Natural killer cell (primary cell): ENCODE measurements around the gene KRT3. TPM values are rescaled to one million over a fixed set of nuclear protein-coding genes. Genes with fewer than 3 reads are reported as not detected.

Source experiments
- ATAC-seq, 3 donors: fragments of 150-1000 bp in 2 of 3; fragments of 200-7000 bp in 1 of 3; cut with Tn5 transposase; 1 replicate in 1 of 3; 2 replicates in 2 of 3; pipeline ENCODE4 v1.10.0; 2021; ENCODE audit warnings: mild to moderate bottlenecking in 2 of 3, moderate library complexity in 2 of 3
- DNase-seq, 2 donors: peaks; one replicate each; pipeline versions ENCODE4 v3.0.0 to v3.0.0-alpha.2; 2013 to 2021; ENCODE audit warnings: mixed read lengths in 1 of 2
- H3K27ac ChIP-seq: one replicate; pipeline ENCODE4 v1.5.1; 2013; ENCODE audit warnings: mild to moderate bottlenecking, low read length
- H3K27me3 ChIP-seq: one replicate; pipeline ENCODE4 v1.6.1; 2013; ENCODE audit warnings: low read length; ENCODE audit not compliant: control insufficient read depth, insufficient read depth
- H3K36me3 ChIP-seq: one replicate; pipeline ENCODE4 v1.6.1; 2013; ENCODE audit warnings: low read length; ENCODE audit not compliant: control insufficient read depth, insufficient read depth
- H3K4me1 ChIP-seq: one replicate; pipeline ENCODE4 v1.6.1; 2013; ENCODE audit warnings: low read length; ENCODE audit not compliant: control insufficient read depth, insufficient read depth
- H3K4me3 ChIP-seq: one replicate; pipeline ENCODE4 v1.5.1; 2013; ENCODE audit warnings: low read length
- H3K9me3 ChIP-seq: one replicate; pipeline ENCODE4 v1.6.1; 2013; ENCODE audit warnings: low read length; ENCODE audit not compliant: control insufficient read depth, insufficient read depth
- H3K27ac Mint-ChIP-seq, 2 donors: one replicate each; pipeline ENCODE4 v1.8.0; 2022; ENCODE audit warnings: mild to moderate bottlenecking in 2 of 2, mixed read lengths in 2 of 2, moderate library complexity in 1 of 2
- H3K27me3 Mint-ChIP-seq, 2 donors: one replicate each; pipeline ENCODE4 v1.8.0; 2022; ENCODE audit warnings: low read depth in 2 of 2, mixed read lengths in 2 of 2
- H3K36me3 Mint-ChIP-seq: one replicate; pipeline ENCODE4 v1.8.0; 2022; ENCODE audit warnings: mixed read lengths
- H3K4me1 Mint-ChIP-seq, 2 donors: one replicate each; pipeline ENCODE4 v1.8.0; 2022; ENCODE audit warnings: mixed read lengths in 2 of 2
- H3K4me3 Mint-ChIP-seq: one replicate; pipeline ENCODE4 v1.8.0; 2022; ENCODE audit warnings: mild to moderate bottlenecking, moderate library complexity, mixed read lengths
- H3K9me3 Mint-ChIP-seq, 2 donors: one replicate each; pipeline ENCODE4 v1.8.0; 2022; ENCODE audit warnings: mixed read lengths in 2 of 2
- CTCF ChIP-seq: fragments of 200-600 bp; IDR thresholded peaks from one replicate; pipeline ENCODE4 v1.8.0; 2022; ENCODE audit warnings: antibody characterized with exemption
- WGBS: methylation state at CpG from one replicate; pipeline ENCODE4 v1.1.7; 2013; ENCODE audit warnings: missing lambda C conversion rate; ENCODE audit not compliant: insufficient coverage; 5-methylcytosine and 5-hydroxymethylcytosine counted together
- intact Hi-C: fragments of 100-400 bp; cut with micrococcal nuclease; formaldehyde crosslinking; loops from one replicate; pipeline ENCODE4 v1.14.2; 2022
- total RNA-seq, 4 donors: library from RNA; stranded (reverse); fragments of 120-200 nt in 1 of 4; gene quantifications; one replicate each; pipeline versions ENCODE4 v1.2.3 to v1.2.4, GENCODE V29; 2013 to 2022

The KRT3 gene
- total RNA-seq, 3 donors from 2014 or later (not counting 1 experiment from before 2014, with no cell fraction given) = not detected

GRCh38 chr12:52836491-52837412, 40.8 kb upstream of the KRT3 start:
- no peak for ATAC-seq
- Histone ChIP-seq H3K4me3 (no peak overlapping the region), H3K4me1 (peaks cover 30% of the 10 kb centered on the region), H3K27me3 (no peaks in the 10 kb centered on the region), H3K27ac (peak overlapping the region; percentile 34), H3K36me3 (no peaks in the 10 kb centered on the region), H3K9me3 (no peaks in the 10 kb centered on the region)
- H3K9me3 Mint-ChIP-seq = no peaks in the 10 kb centered on the region
- peak overlapping the region; percentile 87 to 95 for H3K27ac Mint-ChIP-seq
- no peaks in the 10 kb centered on the region for H3K36me3 Mint-ChIP-seq
- H3K4me3 Mint-ChIP-seq = peak overlapping the region; percentile 71
- peaks cover 29 to 51% of the 10 kb centered on the region in 2 donors for H3K4me1 Mint-ChIP-seq
- no peak for DNase-seq
- TF ChIP-seq CTCF = no peak
- peaks cover 0 to 10% of the 10 kb centered on the region in 2 donors for H3K27me3 Mint-ChIP-seq
- intact Hi-C loops = loop anchor here (1.0 kb wide), 1 partner anchor 191 kb away; no protein-coding TSS in a partner anchor
- WGBS = 85% methylated on average over 9 of the region's 9 CpGs

GRCh38 chr12:52836042-52836466, 40.1 kb upstream of the KRT3 start:
- H3K4me3 Mint-ChIP-seq = peak overlapping the region; percentile 60
- TF ChIP-seq CTCF = no peak
- Histone ChIP-seq H3K4me3 (no peak overlapping the region), H3K4me1 (peaks cover 30% of the 10 kb centered on the region), H3K36me3 (no peaks in the 10 kb centered on the region), H3K9me3 (no peaks in the 10 kb centered on the region), H3K27me3 (no peaks in the 10 kb centered on the region), H3K27ac (peak overlapping the region; percentile 34)
- intact Hi-C loops = loop anchor here (1.0 kb wide), 1 partner anchor 191 kb away; no protein-coding TSS in a partner anchor
- peaks cover 0 to 10% of the 10 kb centered on the region in 2 donors for H3K27me3 Mint-ChIP-seq
- DNase-seq (peak; percentile 28 to 65), ATAC-seq (peak; percentile 90 to 98 (median 91))
- H3K4me1 Mint-ChIP-seq = peaks cover 29 to 51% of the 10 kb centered on the region in 2 donors
- H3K27ac Mint-ChIP-seq = peak overlapping the region; percentile 87 to 95
- no peaks in the 10 kb centered on the region for H3K36me3 Mint-ChIP-seq
- 44% methylated on average over 6 of the region's 7 CpGs for WGBS
- no peaks in the 10 kb centered on the region for H3K9me3 Mint-ChIP-seq

DNA sequence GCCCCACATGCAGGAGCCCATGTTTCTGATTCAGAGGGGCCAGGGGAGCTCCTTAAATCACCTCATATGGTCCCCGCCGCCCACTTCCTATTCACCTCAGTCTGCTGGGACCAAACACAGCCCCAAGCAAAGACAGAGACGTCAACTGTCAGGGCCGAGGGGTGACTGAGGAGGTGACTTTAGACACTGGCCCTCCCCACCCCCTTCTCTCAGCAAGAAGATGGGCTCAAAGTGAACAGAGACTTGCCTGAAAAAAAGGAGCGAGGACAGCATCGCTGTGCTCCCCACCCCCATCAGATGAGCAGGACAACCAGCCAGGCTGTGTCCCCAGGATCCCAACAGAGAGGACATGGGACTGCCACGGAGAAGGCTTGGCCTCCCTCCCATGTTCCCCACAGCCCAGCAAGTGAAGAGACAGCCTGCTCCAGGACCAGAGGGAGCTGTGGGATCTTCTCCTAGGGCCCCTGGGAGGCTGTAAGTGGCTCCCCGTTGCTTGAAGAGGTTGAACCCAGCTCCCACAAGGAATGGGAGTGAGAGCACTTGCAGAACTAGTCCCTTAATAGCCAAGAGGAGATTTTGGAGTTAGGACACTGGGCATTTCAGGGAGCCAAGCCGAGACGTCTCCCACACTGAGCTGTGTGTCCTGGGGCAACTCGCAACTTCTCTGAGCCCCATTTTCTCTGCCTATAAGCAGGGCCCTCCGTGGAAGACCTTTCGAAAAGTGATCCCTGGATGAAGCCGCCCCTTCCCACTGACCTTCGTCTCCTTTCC, 39.5 kb upstream of the KRT3 start:
- Mint-ChIP-seq H3K36me3 (no peaks in the 10 kb centered on the region), H3K4me3 (peak overlapping the region; percentile 60), H3K27ac (peak overlapping the region; percentile 87 to 95), H3K27me3 (peaks cover 0 to 10% of the 10 kb centered on the region in 2 donors), H3K4me1 (peaks cover 29 to 51% of the 10 kb centered on the region in 2 donors), H3K9me3 (no peaks in the 10 kb centered on the region)
- H3K4me1 ChIP-seq = peaks cover 30% of the 10 kb centered on the region
- 84% methylated on average over 14 of the region's 15 CpGs for WGBS
- H3K36me3 ChIP-seq = no peaks in the 10 kb centered on the region
- TF ChIP-seq CTCF = no peak
- no peak for DNase-seq
- H3K4me3 ChIP-seq = no peak overlapping the region
- H3K27me3 ChIP-seq = no peaks in the 10 kb centered on the region
- intact Hi-C loops = loop anchor here (1.0 kb wide), 1 partner anchor 190 kb away; no protein-coding TSS in a partner anchor
- ATAC-seq = no peak
- H3K9me3 ChIP-seq = no peaks in the 10 kb centered on the region
- peak overlapping the region; percentile 34 for H3K27ac ChIP-seq
